ENCODE data around the gene FGF19. TPM values are rescaled to one million over a fixed set of nuclear protein-coding genes. Genes with fewer than 3 reads are reported as not detected.

The FGF19 gene
- total and polyA plus RNA-seq, 2 donors (not counting 1 experiment from before 2014, with no cell fraction given): not detected

DNA sequence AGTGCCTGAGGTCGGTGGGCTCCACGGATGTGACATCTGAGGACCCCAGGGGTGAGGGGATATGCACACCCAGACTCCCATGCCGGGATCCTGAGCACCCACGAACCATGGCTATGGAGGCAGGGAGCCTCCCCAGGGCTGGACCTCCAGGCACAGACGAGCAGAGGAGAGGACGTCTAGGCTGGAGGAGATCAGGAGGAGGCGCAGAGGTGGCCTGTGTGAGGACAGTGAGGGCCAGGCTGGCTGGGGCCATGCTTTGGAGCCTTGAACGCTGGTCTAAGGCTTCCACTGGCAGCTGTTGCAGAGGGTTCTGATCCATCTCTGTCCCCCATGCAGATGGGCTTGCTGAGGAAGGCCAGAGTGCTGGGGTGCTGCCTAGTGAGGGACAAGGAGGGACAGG, 42.3 kb upstream of the FGF19 start:
- H3K27ac ChIP-seq (ENCODE audit: insufficient read depth, low read length): no peak overlapping the region
- H3K4me1 ChIP-seq (ENCODE audit: control insufficient read depth, extremely low read depth, insufficient read depth, low read length): no peaks in the 10 kb centered on the region
- no peak overlapping the region for H2AFZ ChIP-seq (ENCODE audit: low read length)
- H3K4me3 ChIP-seq (replicated peaks in 1 of 4; ENCODE audit: control extremely low read depth in 1 of 4, insufficient read depth in 1 of 4, low read depth in 3 of 4, low read length in 4 of 4): no peak overlapping the region
- TF ChIP-seq, protein P1, sequence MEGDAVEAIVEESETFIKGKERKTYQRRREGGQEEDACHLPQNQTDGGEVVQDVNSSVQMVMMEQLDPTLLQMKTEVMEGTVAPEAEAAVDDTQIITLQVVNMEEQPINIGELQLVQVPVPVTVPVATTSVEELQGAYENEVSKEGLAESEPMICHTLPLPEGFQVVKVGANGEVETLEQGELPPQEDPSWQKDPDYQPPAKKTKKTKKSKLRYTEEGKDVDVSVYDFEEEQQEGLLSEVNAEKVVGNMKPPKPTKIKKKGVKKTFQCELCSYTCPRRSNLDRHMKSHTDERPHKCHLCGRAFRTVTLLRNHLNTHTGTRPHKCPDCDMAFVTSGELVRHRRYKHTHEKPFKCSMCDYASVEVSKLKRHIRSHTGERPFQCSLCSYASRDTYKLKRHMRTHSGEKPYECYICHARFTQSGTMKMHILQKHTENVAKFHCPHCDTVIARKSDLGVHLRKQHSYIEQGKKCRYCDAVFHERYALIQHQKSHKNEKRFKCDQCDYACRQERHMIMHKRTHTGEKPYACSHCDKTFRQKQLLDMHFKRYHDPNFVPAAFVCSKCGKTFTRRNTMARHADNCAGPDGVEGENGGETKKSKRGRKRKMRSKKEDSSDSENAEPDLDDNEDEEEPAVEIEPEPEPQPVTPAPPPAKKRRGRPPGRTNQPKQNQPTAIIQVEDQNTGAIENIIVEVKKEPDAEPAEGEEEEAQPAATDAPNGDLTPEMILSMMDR (conservative IDR thresholded peaks at IDR 0.05 in 1 of 2, IDR thresholded peaks at IDR 0.05 in 1 of 2; ENCODE audit: low read depth in 1 of 2, low read length in 2 of 2): no peak
- no peak for TF ChIP-seq EZH2 (IDR thresholded peaks at IDR 0.05; ENCODE audit: low read length, missing control alignments)
- no peaks in the 10 kb centered on the region for H3K79me2 ChIP-seq (ENCODE audit: control insufficient read depth, insufficient read depth, low read length)
- H3K9ac ChIP-seq (ENCODE audit: insufficient read depth, low read length): no peak overlapping the region
- H4K20me1 ChIP-seq (ENCODE audit: control insufficient read depth, extremely low read depth, insufficient read depth, low read length): no peaks in the 10 kb centered on the region
- no peaks in the 10 kb centered on the region for H3K27me3 ChIP-seq (ENCODE audit: control insufficient read depth, insufficient read depth, low read length)
- no peak for DNase-seq (ENCODE audit: low read depth in 2 of 2)
- H3K36me3 ChIP-seq (ENCODE audit: control insufficient read depth, insufficient read depth, low read length): no peaks in the 10 kb centered on the region
- no peaks in the 10 kb centered on the region for H3K9me3 ChIP-seq (ENCODE audit: control insufficient read depth, insufficient read depth, low read depth, low read length)
- H3K4me2 ChIP-seq (ENCODE audit: extremely low read depth, insufficient read depth, low read length): no peak overlapping the region

DNA sequence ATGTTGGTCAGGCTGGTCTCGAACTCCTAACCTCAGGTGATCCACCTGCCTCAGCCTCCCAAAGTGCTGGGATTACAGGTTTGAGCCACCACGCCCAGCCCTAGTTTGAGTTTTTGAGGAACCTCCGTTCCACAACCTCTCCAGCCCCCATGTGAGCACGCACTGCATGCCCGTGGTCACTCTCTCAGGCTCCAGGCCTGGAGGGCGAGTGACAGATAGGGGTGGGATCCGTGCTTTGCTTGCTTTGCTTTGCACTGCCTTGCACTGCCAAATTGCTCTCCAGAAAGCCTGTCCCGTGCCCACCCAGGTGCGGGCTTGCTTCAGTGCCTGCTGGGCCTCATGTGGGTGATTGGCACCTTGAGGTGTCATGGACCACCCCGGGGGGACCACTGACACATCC, 41.4 kb upstream of the FGF19 start:
- H3K36me3 ChIP-seq (ENCODE audit: control insufficient read depth, insufficient read depth, low read length): no peaks in the 10 kb centered on the region
- no peak for DNase-seq (ENCODE audit: low read depth in 2 of 2)
- no peak overlapping the region for H3K9ac ChIP-seq (ENCODE audit: insufficient read depth, low read length)
- H3K4me3 ChIP-seq (replicated peaks in 1 of 4; ENCODE audit: control extremely low read depth in 1 of 4, insufficient read depth in 1 of 4, low read depth in 3 of 4, low read length in 4 of 4): no peak overlapping the region
- H3K27ac ChIP-seq (ENCODE audit: insufficient read depth, low read length): no peak overlapping the region
- TF ChIP-seq, protein P1 (conservative IDR thresholded peaks at IDR 0.05 in 1 of 2, IDR thresholded peaks at IDR 0.05 in 1 of 2; ENCODE audit: low read depth in 1 of 2, low read length in 2 of 2): no peak
- H3K4me1 ChIP-seq (ENCODE audit: control insufficient read depth, extremely low read depth, insufficient read depth, low read length): no peaks in the 10 kb centered on the region
- H2AFZ ChIP-seq (ENCODE audit: low read length): no peak overlapping the region
- H3K9me3 ChIP-seq (ENCODE audit: control insufficient read depth, insufficient read depth, low read depth, low read length): no peaks in the 10 kb centered on the region
- no peaks in the 10 kb centered on the region for H3K27me3 ChIP-seq (ENCODE audit: control insufficient read depth, insufficient read depth, low read length)
- H4K20me1 ChIP-seq (ENCODE audit: control insufficient read depth, extremely low read depth, insufficient read depth, low read length): no peaks in the 10 kb centered on the region
- no peaks in the 10 kb centered on the region for H3K79me2 ChIP-seq (ENCODE audit: control insufficient read depth, insufficient read depth, low read length)
- no peak overlapping the region for H3K4me2 ChIP-seq (ENCODE audit: extremely low read depth, insufficient read depth, low read length)

DNA sequence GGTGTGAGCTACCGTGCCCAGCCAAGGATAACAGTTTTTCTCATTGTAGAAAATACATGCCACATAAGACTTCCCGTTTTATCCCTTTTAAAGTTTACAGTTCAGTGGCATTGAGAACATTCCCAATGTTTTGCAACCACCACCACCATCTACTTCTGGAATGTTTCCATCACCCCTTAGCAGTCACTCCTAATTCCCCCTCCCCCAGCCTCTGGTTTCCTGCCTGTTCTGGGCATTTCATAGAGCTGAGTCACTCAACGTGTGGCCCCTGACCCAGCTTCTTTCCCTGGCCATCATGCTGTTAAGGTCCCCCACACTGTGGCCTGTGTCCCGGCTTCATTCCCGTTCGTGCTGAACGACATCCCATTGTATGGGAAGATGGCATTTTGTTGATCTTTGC, 40.6 kb upstream of the FGF19 start:
- no peaks in the 10 kb centered on the region for H3K9me3 ChIP-seq (ENCODE audit: control insufficient read depth, insufficient read depth, low read depth, low read length)

More for the DNA sequence above, 40.6 kb upstream of the FGF19 start:
- no peaks in the 10 kb centered on the region for H4K20me1 ChIP-seq (ENCODE audit: control insufficient read depth, extremely low read depth, insufficient read depth, low read length)
- H2AFZ ChIP-seq (ENCODE audit: low read length): no peak overlapping the region
- DNase-seq (ENCODE audit: low read depth in 2 of 2): peak; percentile 84 to 93
- no peak overlapping the region for H3K9ac ChIP-seq (ENCODE audit: insufficient read depth, low read length)
- TF ChIP-seq EZH2 (IDR thresholded peaks at IDR 0.05; ENCODE audit: low read length, missing control alignments): no peak
- TF ChIP-seq, protein P1 (conservative IDR thresholded peaks at IDR 0.05 in 1 of 2, IDR thresholded peaks at IDR 0.05 in 1 of 2; ENCODE audit: low read depth in 1 of 2, low read length in 2 of 2): no peak
- no peaks in the 10 kb centered on the region for H3K4me1 ChIP-seq (ENCODE audit: control insufficient read depth, extremely low read depth, insufficient read depth, low read length)
- H3K27me3 ChIP-seq (ENCODE audit: control insufficient read depth, insufficient read depth, low read length): no peaks in the 10 kb centered on the region
- H3K36me3 ChIP-seq (ENCODE audit: control insufficient read depth, insufficient read depth, low read length): no peaks in the 10 kb centered on the region
- H3K4me2 ChIP-seq (ENCODE audit: extremely low read depth, insufficient read depth, low read length): no peak overlapping the region
- H3K79me2 ChIP-seq (ENCODE audit: control insufficient read depth, insufficient read depth, low read length): no peaks in the 10 kb centered on the region
- H3K4me3 ChIP-seq (replicated peaks in 1 of 4; ENCODE audit: control extremely low read depth in 1 of 4, insufficient read depth in 1 of 4, low read depth in 3 of 4, low read length in 4 of 4): no peak overlapping the region
- no peak overlapping the region for H3K27ac ChIP-seq (ENCODE audit: insufficient read depth, low read length)

All from fibroblast of lung (primary cell).